Endothelial cell (in vitro differentiated cells): ENCODE results near the gene FCHO2. TPM values are rescaled to one million over a fixed set of nuclear protein-coding genes. Genes with fewer than 3 reads are reported as not detected.

Experiments
- DNase-seq: peaks from one replicate; pipeline ENCODE4 v3.0.0; 2021; ENCODE audit warnings: low spot score
- H3K27ac Mint-ChIP-seq: one replicate; pipeline ENCODE4 v1.8.0; 2021; ENCODE audit warnings: mixed read lengths, inconsistent platforms; ENCODE audit not compliant: unreplicated experiment
- H3K27me3 Mint-ChIP-seq: one replicate; pipeline ENCODE4 v1.8.0; 2021; ENCODE audit warnings: mild to moderate bottlenecking, moderate library complexity, mixed read lengths, inconsistent platforms; ENCODE audit not compliant: unreplicated experiment
- H3K36me3 Mint-ChIP-seq: one replicate; pipeline ENCODE4 v1.8.0; 2021; ENCODE audit warnings: mild to moderate bottlenecking, low read depth, mixed read lengths, inconsistent platforms; ENCODE audit not compliant: unreplicated experiment
- H3K4me1 Mint-ChIP-seq: one replicate; pipeline ENCODE4 v1.8.0; 2021; ENCODE audit warnings: mild to moderate bottlenecking, mixed read lengths, inconsistent platforms; ENCODE audit not compliant: unreplicated experiment
- H3K4me3 Mint-ChIP-seq: one replicate; pipeline ENCODE4 v1.8.0; 2021; ENCODE audit warnings: mild to moderate bottlenecking, mixed read lengths, inconsistent platforms; ENCODE audit not compliant: unreplicated experiment
- H3K9me3 Mint-ChIP-seq: one replicate; pipeline ENCODE4 v1.8.0; 2021; ENCODE audit warnings: mixed read lengths, inconsistent platforms; ENCODE audit not compliant: unreplicated experiment
- total RNA-seq: library from RNA; stranded (reverse); fragmentation: NEBNext Ultra II Directional; extraction: Animal tissue kit (Norgen Biotek cat#: 25700); gene quantifications from one replicate; pipeline ENCODE4 v1.2.1, GENCODE V29; 2021; ENCODE audit not compliant: unreplicated experiment
- TF ChIP-seq, protein P1 (sequence below): fragments of 200-600 bp; sonication (generic); IDR thresholded peaks from one replicate; pipeline ENCODE4 v1.5.0; 2021; ENCODE audit warnings: antibody characterized with exemption; ENCODE audit not compliant: unreplicated experiment

The FCHO2 gene
- total RNA-seq, 1 donor from 2014 or later: 41.9 TPM

DNA sequence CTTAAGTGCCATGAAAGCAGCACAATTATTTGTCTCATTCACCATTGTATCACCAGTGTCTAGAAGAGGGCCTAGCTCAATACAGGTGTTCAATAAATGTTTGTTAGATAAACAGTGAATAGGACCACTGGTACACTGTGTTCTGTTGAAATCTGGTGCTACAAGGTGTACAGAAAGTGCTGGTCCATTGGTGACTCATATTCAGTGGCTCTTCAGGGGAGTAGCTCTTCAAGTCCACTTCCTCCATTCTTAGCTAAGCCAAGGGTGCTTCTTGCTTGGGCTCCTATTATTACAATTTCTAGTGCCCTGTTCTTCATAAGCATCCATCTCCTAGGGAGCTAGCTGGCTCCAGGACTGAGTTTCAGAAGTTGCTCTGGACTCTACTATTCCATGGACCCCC is 6.4 kb upstream of the FCHO2 start:
- Mint-ChIP-seq H3K36me3 (no peaks in the 10 kb centered on the region), H3K4me1 (peaks cover 10% of the 10 kb centered on the region), H3K4me3 (no peak overlapping the region), H3K27me3 (peaks cover 6% of the 10 kb centered on the region), H3K27ac (no peak overlapping the region), H3K9me3 (no peaks in the 10 kb centered on the region)
- DNase-seq: no peak
- TF ChIP-seq, protein P1, sequence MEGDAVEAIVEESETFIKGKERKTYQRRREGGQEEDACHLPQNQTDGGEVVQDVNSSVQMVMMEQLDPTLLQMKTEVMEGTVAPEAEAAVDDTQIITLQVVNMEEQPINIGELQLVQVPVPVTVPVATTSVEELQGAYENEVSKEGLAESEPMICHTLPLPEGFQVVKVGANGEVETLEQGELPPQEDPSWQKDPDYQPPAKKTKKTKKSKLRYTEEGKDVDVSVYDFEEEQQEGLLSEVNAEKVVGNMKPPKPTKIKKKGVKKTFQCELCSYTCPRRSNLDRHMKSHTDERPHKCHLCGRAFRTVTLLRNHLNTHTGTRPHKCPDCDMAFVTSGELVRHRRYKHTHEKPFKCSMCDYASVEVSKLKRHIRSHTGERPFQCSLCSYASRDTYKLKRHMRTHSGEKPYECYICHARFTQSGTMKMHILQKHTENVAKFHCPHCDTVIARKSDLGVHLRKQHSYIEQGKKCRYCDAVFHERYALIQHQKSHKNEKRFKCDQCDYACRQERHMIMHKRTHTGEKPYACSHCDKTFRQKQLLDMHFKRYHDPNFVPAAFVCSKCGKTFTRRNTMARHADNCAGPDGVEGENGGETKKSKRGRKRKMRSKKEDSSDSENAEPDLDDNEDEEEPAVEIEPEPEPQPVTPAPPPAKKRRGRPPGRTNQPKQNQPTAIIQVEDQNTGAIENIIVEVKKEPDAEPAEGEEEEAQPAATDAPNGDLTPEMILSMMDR: no peak

DNA sequence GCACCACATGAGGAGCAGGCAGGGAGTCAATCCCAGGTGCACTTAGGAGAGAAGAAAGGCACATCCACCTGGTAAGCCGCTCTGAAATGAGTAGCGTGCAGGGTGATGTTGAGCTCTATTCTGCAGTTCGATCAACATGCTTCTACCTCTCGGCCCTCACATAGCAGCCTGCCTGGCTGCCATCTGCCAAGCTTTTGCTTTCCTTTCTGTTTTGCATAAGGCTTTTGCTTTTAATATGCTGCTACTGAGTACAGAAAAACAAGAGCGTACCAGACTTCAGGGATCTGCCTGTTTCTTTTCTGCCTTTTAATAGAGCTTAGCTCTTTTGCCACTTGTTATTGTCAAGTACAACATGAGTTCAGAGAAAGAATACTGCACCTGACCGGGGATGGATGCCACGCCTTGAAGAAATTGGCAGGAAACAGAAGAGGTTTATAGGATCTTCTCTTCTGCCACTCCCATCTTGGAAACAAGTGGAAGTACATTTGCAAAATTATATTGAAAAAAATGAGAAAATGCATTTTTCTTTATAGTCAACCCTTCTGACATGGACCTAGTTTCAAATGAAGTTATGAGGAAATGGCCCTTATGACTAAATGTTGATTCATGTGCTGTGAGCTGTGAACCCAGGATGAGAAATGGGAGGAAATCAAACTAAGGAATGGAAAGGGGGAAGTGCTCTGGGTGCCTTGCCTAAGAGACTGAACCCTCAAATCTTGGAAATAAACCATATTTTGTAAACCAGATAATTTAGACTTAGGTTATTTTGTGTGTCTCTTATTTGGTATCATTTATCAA is 4.0 kb upstream of the FCHO2 start:
- no peak overlapping the region for H3K4me3 Mint-ChIP-seq
- H3K27ac Mint-ChIP-seq: no peak overlapping the region
- TF ChIP-seq, protein P1: no peak
- DNase-seq: no peak
- H3K27me3 Mint-ChIP-seq: peaks cover 9% of the 10 kb centered on the region
- H3K9me3 Mint-ChIP-seq: no peaks in the 10 kb centered on the region
- H3K36me3 Mint-ChIP-seq: peaks cover 4% of the 10 kb centered on the region
- H3K4me1 Mint-ChIP-seq: peaks cover 26% of the 10 kb centered on the region

DNA sequence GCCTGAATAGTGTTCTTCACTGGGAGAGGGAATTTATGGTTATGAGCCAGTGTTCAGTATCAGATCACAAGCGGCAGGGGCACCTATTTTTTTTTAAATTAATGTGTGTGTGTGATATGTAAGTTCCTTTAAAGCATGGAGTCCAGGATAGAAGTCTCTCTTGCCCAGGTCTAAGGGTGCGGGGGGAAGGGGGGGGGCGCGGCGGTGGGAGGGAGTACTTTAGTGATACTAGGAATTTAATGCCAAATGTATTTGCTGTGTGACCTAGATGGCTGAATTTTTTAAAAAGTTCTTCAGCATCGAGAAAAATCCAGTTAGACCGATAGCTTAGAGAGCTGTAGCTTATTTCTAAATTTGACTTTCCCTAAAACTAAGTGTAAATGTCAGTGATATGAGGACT is 1.5 kb upstream of the FCHO2 start:
- TF ChIP-seq, protein P1: no peak
- DNase-seq: no peak
- Mint-ChIP-seq H3K4me3 (peak overlapping the region; percentile 95), H3K27me3 (peaks cover 6% of the 10 kb centered on the region), H3K36me3 (peaks cover 5% of the 10 kb centered on the region), H3K9me3 (no peaks in the 10 kb centered on the region), H3K4me1 (peaks cover 42% of the 10 kb centered on the region), H3K27ac (peak overlapping the region; percentile 95)

DNA sequence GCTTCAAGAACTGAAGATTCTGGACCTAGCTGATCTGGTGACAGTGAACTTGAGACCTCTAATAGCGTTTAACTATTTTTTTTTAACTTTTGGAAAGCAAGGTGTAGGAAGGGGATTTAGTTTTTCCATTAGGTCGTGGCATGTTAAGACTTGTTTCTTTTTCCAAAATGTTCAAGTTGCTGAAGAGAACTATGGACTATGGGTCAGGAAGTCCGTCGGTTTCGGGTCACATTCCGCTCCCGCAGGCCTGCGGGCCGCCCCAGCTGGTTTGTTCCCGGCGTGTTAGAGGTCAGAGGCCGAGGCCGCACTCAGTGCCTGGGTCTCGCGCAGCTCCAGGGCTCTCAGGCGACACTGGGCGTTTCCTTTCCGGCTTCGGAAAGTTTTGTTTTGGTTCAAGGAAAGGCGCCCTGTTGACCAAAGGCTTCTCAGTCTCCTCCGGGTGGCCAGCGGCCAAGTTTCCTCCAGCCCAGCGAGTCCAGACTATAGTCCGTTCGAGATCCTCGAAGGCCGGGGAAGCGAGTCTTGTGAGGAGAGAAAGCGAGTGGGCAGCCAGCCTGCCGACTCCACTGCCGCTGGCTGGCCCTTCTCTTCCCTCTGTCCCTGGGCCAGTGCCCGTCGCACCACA is 586 bp upstream of the FCHO2 start:
- DNase-seq: peak; percentile 63
- H3K36me3 Mint-ChIP-seq: peaks cover 5% of the 10 kb centered on the region
- H3K4me3 Mint-ChIP-seq: peak overlapping the region; percentile 95
- peak overlapping the region; percentile 95 for H3K27ac Mint-ChIP-seq
- H3K4me1 Mint-ChIP-seq: peaks cover 44% of the 10 kb centered on the region
- TF ChIP-seq, protein P1: no peak
- no peaks in the 10 kb centered on the region for H3K9me3 Mint-ChIP-seq
- H3K27me3 Mint-ChIP-seq: peaks cover 6% of the 10 kb centered on the region
